ENCODE measurements around the gene VTI1B. TPM values are rescaled to one million over a fixed set of nuclear protein-coding genes. Genes with fewer than 3 reads are reported as not detected.
A peak's percentile ranks its signal among the peaks of the same experiment; 100 is the strongest.
"Not testable (repeated sequence)": the region's sequence is repeated elsewhere in the genome, so short reads cannot be mapped to it uniquely, and the experiment has no call there.

VTI1B gene
- total RNA-seq, 4 donors from 2014 or later = 96.1 to 133 (median 114) TPM

DNA sequence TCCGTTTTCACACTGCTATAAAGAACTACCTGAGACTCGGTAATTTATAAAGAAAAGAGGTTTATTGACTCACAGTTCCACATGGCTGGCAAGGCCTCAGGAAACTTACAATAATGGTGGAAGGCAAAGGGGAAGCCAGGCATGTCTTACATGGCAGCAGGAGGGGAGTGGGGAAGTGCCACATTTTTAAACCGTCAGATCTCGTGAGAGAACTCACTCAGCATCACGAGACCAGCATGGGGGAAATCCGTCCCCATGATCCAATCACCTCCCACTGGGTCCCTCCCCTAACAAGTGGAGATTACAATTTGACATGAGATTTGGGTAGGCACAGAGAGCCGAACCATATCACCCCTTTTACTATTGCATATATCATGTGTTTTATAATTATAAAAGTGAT is 72.4 kb downstream of the VTI1B start:
- DNase-seq (ENCODE audit: low spot score) (no peak), ATAC-seq (ENCODE audit: low FRiP score) (no peak)
- TF ChIP-seq, protein P1, sequence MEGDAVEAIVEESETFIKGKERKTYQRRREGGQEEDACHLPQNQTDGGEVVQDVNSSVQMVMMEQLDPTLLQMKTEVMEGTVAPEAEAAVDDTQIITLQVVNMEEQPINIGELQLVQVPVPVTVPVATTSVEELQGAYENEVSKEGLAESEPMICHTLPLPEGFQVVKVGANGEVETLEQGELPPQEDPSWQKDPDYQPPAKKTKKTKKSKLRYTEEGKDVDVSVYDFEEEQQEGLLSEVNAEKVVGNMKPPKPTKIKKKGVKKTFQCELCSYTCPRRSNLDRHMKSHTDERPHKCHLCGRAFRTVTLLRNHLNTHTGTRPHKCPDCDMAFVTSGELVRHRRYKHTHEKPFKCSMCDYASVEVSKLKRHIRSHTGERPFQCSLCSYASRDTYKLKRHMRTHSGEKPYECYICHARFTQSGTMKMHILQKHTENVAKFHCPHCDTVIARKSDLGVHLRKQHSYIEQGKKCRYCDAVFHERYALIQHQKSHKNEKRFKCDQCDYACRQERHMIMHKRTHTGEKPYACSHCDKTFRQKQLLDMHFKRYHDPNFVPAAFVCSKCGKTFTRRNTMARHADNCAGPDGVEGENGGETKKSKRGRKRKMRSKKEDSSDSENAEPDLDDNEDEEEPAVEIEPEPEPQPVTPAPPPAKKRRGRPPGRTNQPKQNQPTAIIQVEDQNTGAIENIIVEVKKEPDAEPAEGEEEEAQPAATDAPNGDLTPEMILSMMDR (IDR thresholded peaks at IDR 0.05) = no peak

DNA sequence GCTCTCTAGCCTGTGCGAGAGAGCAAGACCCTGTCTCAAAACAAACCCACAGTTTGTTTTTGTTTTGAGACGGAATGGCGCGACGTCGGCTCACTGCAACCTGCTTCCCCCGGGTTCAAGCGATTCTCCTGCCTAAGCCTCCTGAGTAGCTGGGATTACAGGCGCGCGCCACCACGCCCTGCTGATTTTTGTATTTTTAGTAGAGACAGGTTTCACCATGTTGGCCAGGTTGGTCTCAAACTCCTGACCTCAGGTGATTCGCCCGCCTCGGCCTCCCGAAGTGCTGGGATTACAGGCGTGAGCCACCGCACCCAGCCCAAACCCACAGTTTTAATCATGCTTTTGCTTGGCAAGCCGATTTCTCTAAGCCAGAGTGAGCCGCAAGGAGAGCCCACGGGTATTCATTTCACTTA is 73.9 kb downstream of the VTI1B start:
- ATAC-seq (ENCODE audit: low FRiP score) = peak; percentile 2
- DNase-seq (ENCODE audit: low spot score) = not testable (repeated sequence)

DNA sequence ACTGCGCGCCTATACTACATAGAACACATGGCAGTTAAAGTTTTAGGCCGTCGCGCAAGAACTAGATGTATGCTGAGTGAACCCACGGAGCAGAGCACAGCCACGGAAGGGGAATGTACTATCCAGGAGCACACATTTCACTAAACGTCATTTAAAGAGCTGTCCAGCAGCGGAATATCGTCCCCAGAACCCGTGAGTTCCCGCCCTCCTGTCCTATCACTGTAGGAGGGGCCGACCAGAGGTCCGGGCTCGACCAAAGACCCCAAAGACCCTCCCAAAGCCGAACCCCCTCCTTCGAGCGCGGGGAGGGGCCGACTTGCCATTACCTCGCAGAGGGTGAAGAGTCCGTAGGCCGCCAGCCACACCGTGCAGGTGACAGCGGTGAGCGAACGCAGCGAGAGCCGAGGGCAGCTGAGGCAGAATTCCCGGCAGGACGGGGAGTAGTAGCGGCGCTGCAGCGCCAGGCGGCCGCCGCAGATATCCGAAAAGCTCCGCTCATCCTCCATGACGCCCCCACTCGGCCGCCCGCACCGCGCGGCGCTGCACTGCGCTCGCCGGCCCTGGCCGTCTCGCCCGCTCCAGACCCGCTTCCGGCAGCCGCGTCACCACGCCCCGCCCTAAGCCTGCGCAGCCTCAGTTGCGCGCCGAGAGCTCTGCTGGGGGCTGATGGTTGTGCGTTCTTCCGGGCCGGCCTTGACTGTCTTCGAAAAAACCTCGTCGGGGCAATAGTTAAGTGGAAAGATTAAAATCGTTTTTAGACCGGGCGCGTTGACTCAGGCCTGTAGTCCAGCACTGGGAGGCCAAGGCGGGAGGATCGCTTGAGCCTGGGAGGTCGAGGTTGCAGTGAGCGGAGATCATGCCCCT is 74.5 kb downstream of the VTI1B start, which contains the start of gene PIGH:
Gene PIGH (minus strand): TSS at position 571 of the 864 bp plus-strand sequence. CDS start 65 bp downstream, at position 506.
- ATAC-seq (ENCODE audit: low FRiP score) (peak; percentile 98), DNase-seq (ENCODE audit: low spot score) (peak; percentile 71)
- TF ChIP-seq, protein P1 (IDR thresholded peaks at IDR 0.05) = no peak

Small RNA genes lying within 50 kb of the gene (small RNA-seq; reads per million reads assigned to genes)
- gene AL132640.3 (not detected), gene RF00019 (not detected), gene RN7SL369P (not detected), gene RNA5SP386 (not detected)

Other genes starting within 250 kb of the VTI1B start
- gene TMEM229B, start 185.9 kb downstream of the VTI1B start, total RNA-seq = 1 to 10 TPM in 2 of 4 donors, under 1 TPM in 2; 0.84 to 6.6 (median 1.3) TPM
- gene PLEKHH1, start 141.3 kb downstream of the VTI1B start, total RNA-seq = 1 to 10 TPM; 1.7 to 7.5 (median 5.5) TPM
- 10 to 100 TPM; 16.0 to 27.7 (median 24.9) TPM for gene PIGH, start 74.4 kb downstream of the VTI1B start, total RNA-seq
- gene ARG2, start 54.7 kb downstream of the VTI1B start, total RNA-seq = 10 to 100 TPM in 3 of 4 donors, 1 to 10 TPM in 1; 1.6 to 13.9 (median 11.3) TPM
- gene RDH11, start 21.1 kb upstream of the VTI1B start, total RNA-seq = 10 to 100 TPM; 29.4 to 38.8 (median 35.3) TPM
- under 1 TPM in 1 of 4 donors, not detected in 3; 0.28 TPM for gene RDH12, start 27.3 kb upstream of the VTI1B start, total RNA-seq
- gene ZFYVE26, start 142.0 kb upstream of the VTI1B start, total RNA-seq = 10 to 100 TPM; 24.1 to 33.7 (median 25.0) TPM
- gene RAD51B, start 145.1 kb upstream of the VTI1B start, total RNA-seq = 10 to 100 TPM in 2 of 4 donors, 1 to 10 TPM in 2; 8.9 to 30.3 (median 10.4) TPM

Data from omental fat pad (tissue), 4 donors.